ENCODE data around the gene LAG3.

LAG3 gene

DNA sequence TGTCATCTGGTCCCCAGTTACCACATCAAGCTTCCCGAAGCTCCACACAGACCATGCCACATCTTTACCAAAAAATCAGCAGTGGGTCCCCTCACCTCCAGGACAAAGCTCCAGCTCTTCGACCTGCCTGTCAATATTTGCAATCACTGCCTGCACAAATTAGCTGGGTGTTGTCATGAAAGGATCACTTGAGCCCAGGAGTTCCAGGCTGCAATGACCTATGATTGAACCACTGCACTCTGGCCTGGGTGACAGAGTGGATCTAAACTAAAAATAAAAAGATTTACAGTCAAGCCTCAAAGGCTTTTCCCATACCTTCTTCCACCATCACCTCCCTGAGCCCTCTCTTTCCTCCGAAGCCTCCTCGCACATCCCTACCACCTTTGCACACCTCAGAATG lies 24.3 kb downstream of the LAG3 start:
- H3K4me3 Mint-ChIP-seq: no peak overlapping the region
- peaks cover 58% of the 10 kb centered on the region for H3K36me3 Mint-ChIP-seq
- peaks cover 61% of the 10 kb centered on the region for H3K4me1 Mint-ChIP-seq
- H3K27me3 Mint-ChIP-seq: no peaks in the 10 kb centered on the region
- peak overlapping the region; percentile 37 for H3K27ac Mint-ChIP-seq
- DNase-seq: no peak
- no peaks in the 10 kb centered on the region for H3K9me3 Mint-ChIP-seq
- CTCF ChIA-PET: interaction anchor here (1.9 kb wide), 1 partner anchor 43 kb away, joined by 10 read pairs; the partner anchor contains the start of gene MLF2

DNA sequence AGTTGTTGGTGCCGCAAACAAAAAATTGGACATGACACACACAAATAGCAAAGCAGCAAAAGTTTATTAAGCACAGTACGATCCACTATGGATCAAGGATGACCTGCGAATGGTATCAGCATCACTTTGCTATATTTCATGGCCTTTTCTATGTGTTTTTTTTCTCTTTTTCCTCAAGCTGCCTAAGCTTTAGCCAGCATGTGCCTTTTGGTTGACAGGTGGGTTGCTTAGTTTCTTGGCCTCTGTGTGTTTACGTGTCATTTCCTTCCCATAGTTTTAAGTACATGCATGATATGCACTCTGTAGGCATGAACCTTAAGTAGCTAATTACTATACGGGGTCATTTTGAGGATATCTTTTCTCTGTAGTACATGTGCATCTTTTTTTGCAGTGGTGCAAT lies 26.8 kb downstream of the LAG3 start:
- Mint-ChIP-seq H3K27ac (no peak overlapping the region), H3K9me3 (no peaks in the 10 kb centered on the region), H3K4me1 (peaks cover 36% of the 10 kb centered on the region), H3K4me3 (no peak overlapping the region), H3K36me3 (peaks cover 60% of the 10 kb centered on the region), H3K27me3 (no peaks in the 10 kb centered on the region)
- CTCF ChIA-PET: no interaction called here
- no peak for DNase-seq

DNA sequence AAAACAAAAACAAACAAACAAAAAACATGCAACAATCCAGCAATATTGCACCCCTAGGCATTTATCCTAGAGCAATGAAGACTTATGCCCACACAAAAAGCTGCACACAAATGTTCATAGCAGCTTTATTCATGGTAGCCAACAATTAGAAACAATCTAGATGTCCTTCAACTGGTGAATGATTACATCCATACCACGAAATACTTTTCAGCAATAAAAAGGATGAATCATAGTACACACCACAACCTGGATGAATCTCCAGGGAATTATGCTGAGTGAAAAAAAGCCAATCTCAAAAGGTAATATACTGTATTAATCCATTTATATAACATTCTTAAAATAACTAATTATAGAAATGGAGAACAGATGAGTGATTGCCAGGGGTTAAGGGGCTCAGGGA lies 34.9 kb downstream of the LAG3 start:
- CTCF ChIA-PET: interaction anchor here (1.8 kb wide), 1 partner anchor 18 kb away, joined by 4 read pairs; no protein-coding TSS in a partner anchor
- H3K4me1 Mint-ChIP-seq: peaks cover 12% of the 10 kb centered on the region
- no peak overlapping the region for H3K4me3 Mint-ChIP-seq
- peaks cover 43% of the 10 kb centered on the region for H3K36me3 Mint-ChIP-seq
- H3K27ac Mint-ChIP-seq: peak overlapping the region; percentile 24
- no peak for DNase-seq
- H3K9me3 Mint-ChIP-seq: no peaks in the 10 kb centered on the region
- H3K27me3 Mint-ChIP-seq: no peaks in the 10 kb centered on the region

DNA sequence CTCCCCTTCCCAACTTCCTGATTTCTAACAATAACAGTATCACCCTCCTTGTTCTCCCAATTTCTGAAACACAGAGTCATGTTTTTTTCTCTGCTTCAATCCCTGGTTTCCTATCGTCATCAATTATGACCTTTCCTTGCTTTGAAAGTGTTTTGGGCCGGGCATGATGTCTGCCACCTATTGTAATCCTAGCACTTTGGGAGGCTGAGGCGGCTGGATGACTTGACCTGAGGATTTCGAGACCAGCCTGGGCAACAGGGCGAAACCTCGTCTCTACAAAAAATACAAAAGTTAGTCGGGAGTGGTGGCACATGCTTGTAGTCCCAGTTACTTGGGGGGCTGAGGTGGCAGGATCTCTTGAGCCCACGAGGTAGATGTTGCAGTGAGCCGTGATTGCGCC lies 36.7 kb downstream of the LAG3 start:
- no peak for DNase-seq
- CTCF ChIA-PET: no interaction called here
- Mint-ChIP-seq H3K9me3 (no peaks in the 10 kb centered on the region), H3K27ac (no peak overlapping the region), H3K27me3 (no peaks in the 10 kb centered on the region), H3K36me3 (peaks cover 35% of the 10 kb centered on the region), H3K4me1 (peaks cover 12% of the 10 kb centered on the region), H3K4me3 (no peak overlapping the region)

DNA sequence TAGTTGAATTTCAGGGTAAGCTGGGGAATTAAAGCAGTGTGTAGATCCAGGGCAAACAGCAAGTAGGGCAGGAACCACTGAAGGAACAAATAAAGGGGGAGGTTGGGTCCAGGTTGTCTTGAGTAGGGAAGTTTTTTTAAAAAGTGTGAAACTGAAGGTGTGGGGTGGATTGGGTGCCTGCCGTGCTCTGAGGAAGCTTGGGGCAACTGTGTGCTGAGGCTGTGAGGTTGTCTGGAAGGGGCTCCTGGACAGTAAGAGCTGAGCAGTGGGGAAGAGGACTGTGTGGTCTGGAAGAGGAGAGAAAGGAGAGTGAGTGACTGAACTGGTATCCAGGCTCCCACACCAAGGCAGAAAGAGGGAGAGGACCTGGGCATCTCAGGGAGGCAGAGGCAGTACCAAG lies 38.4 kb downstream of the LAG3 start:
- Mint-ChIP-seq H3K27ac (peak overlapping the region; percentile 43), H3K36me3 (peaks cover 39% of the 10 kb centered on the region), H3K9me3 (no peaks in the 10 kb centered on the region), H3K4me1 (peaks cover 12% of the 10 kb centered on the region), H3K27me3 (no peaks in the 10 kb centered on the region), H3K4me3 (no peak overlapping the region)
- DNase-seq: no peak
- CTCF ChIA-PET: interaction anchor here (1.5 kb wide), 1 partner anchor 45 kb away, joined by 4 read pairs; the partner anchor contains the start of gene PTMS

DNA sequence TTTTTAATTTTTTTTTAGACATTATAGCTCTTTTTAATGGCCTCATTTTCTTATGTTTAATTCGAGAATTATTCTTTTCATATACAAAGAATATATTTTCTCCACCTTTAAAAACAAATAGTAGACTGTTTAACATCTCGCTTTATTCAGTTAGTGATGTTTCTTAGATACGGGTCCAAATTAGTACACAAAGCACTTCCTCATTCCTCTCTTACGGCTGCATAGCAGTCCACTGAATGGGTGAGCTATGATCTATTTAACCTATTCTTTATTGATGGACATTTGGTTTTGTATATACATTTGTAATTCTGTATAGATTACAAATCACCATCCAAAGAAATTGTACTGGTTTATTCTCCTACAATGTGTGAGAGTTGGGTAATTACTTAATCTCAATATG lies 41.0 kb downstream of the LAG3 start:
- CTCF ChIA-PET: interaction anchor here (1.3 to 3.5 kb wide), 2 partner anchors 12 to 59 kb away, joined by 3 to 14 read pairs; partner anchors contain the start of gene MLF2
- no peak for DNase-seq
- H3K27ac Mint-ChIP-seq: no peak overlapping the region
- peaks cover 48% of the 10 kb centered on the region for H3K36me3 Mint-ChIP-seq
- no peaks in the 10 kb centered on the region for H3K9me3 Mint-ChIP-seq
- H3K4me1 Mint-ChIP-seq: peaks cover 12% of the 10 kb centered on the region
- H3K27me3 Mint-ChIP-seq: no peaks in the 10 kb centered on the region
- H3K4me3 Mint-ChIP-seq: no peak overlapping the region

DNA sequence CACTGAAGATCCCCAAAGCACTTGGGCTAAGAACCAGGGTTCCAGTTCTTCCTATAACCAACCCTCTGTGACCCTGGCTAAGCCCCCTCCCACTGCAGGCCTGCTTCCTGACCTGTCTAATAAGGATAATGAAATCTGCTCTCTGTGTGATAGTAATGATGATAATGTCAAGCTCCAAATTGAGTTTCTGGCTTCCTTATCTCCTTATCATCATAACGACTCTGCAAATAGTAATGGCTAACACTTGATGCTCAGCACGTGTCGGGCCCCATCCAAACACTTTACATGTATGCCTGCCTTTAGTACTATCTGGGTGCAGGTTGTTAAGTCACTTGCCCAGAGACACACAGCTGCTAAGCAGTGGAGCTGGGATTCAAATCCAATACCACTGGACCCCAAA lies 44.3 kb downstream of the LAG3 start:
- peaks cover 43% of the 10 kb centered on the region for H3K36me3 Mint-ChIP-seq
- CTCF ChIA-PET: interaction anchor here (1.9 kb wide), 1 partner anchor 9 kb away, joined by 5 read pairs; no protein-coding TSS in a partner anchor
- no peak overlapping the region for H3K27ac Mint-ChIP-seq
- no peak overlapping the region for H3K4me3 Mint-ChIP-seq
- peaks cover 10% of the 10 kb centered on the region for H3K4me1 Mint-ChIP-seq
- H3K9me3 Mint-ChIP-seq: no peaks in the 10 kb centered on the region
- no peak for DNase-seq
- H3K27me3 Mint-ChIP-seq: peaks cover 10% of the 10 kb centered on the region

DNA sequence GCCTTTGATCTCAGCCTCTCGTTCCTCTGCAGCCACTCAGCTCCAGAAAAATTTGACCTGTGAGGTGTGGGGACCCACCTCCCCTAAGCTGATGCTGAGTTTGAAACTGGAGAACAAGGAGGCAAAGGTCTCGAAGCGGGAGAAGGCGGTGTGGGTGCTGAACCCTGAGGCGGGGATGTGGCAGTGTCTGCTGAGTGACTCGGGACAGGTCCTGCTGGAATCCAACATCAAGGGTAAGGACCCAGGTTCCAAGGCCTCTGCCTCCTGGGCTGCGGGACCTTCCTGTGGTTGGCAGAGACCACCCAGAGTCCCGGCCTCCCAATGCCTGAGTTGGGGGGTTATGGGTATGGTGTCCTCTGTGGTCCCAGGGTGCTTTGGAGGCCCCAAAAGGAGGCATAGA lies 44.8 kb downstream of the LAG3 start:
- no peak for DNase-seq
- no peaks in the 10 kb centered on the region for H3K9me3 Mint-ChIP-seq
- H3K4me1 Mint-ChIP-seq: peaks cover 14% of the 10 kb centered on the region
- peaks cover 43% of the 10 kb centered on the region for H3K36me3 Mint-ChIP-seq
- peaks cover 15% of the 10 kb centered on the region for H3K27me3 Mint-ChIP-seq
- no peak overlapping the region for H3K4me3 Mint-ChIP-seq
- CTCF ChIA-PET: interaction anchor here (1.9 kb wide), 1 partner anchor 8 kb away, joined by 5 read pairs; no protein-coding TSS in a partner anchor
- no peak overlapping the region for H3K27ac Mint-ChIP-seq

DNA sequence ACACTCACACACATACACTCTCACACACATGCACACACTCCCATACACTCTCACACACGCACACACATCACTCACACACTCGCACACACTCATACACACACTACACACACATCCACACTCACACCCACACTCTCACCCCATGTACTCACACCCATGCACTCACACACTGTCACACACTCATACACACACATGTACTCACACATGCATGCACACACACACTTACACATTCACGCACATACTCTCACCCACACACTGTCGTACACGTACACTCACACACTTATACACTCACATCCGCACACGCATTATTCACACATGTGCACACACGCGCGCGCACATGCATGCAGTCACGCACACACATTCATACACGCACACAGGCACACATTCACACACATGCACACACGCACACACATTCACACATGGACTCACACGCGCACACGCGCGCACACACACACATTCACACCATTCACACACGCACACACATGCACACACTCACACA lies 45.4 kb downstream of the LAG3 start:
- no peak overlapping the region for H3K4me3 Mint-ChIP-seq
- peaks cover 15% of the 10 kb centered on the region for H3K4me1 Mint-ChIP-seq
- no peak overlapping the region for H3K27ac Mint-ChIP-seq
- peaks cover 21% of the 10 kb centered on the region for H3K27me3 Mint-ChIP-seq
- peaks cover 43% of the 10 kb centered on the region for H3K36me3 Mint-ChIP-seq
- CTCF ChIA-PET: interaction anchor here (1.9 kb wide), 1 partner anchor 8 kb away, joined by 5 read pairs; no protein-coding TSS in a partner anchor
- no peaks in the 10 kb centered on the region for H3K9me3 Mint-ChIP-seq
- DNase-seq: no peak

DNA sequence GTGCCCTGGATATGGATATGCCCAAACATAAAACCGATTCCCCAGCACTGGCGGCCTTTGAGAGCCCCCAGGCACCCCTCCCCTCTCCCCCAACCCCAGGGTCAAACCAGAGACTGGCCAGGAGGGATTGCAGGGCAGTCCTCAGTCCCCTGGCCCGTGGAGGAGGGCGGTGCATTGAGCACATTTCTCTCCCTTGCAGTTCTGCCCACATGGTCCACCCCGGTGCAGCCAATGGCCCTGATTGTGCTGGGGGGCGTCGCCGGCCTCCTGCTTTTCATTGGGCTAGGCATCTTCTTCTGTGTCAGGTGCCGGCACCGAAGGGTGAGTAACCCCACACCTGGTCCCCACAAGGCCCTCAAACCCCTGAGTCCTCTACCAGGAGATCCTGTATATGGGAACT lies 45.9 kb downstream of the LAG3 start:
- peaks cover 15% of the 10 kb centered on the region for H3K4me1 Mint-ChIP-seq
- H3K9me3 Mint-ChIP-seq: no peaks in the 10 kb centered on the region
- peaks cover 26% of the 10 kb centered on the region for H3K27me3 Mint-ChIP-seq
- DNase-seq: no peak
- H3K36me3 Mint-ChIP-seq: peaks cover 43% of the 10 kb centered on the region
- H3K4me3 Mint-ChIP-seq: no peak overlapping the region
- H3K27ac Mint-ChIP-seq: no peak overlapping the region
- CTCF ChIA-PET: no interaction called here

DNA sequence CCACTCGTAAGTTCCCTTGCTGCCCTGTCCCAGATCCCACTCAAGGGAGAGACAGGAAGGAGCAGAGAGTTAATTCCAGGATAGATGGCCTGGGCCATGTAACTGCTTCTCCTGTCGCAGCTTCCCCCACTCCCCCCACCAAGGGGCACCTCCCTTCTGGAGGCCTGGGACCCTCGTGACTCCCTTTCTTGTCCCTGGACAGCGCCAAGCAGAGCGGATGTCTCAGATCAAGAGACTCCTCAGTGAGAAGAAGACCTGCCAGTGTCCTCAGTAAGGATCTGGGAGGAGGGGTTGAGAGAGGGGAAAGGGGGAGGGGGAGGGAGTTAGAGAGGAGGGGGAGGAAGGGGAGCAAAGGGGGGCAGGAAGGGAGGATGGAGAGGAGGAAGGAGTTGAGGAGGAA lies 46.3 kb downstream of the LAG3 start:
- Mint-ChIP-seq H3K4me3 (no peak overlapping the region), H3K36me3 (peaks cover 42% of the 10 kb centered on the region), H3K27me3 (peaks cover 30% of the 10 kb centered on the region), H3K4me1 (peaks cover 15% of the 10 kb centered on the region), H3K9me3 (no peaks in the 10 kb centered on the region), H3K27ac (no peak overlapping the region)
- no peak for DNase-seq
- CTCF ChIA-PET: no interaction called here

DNA sequence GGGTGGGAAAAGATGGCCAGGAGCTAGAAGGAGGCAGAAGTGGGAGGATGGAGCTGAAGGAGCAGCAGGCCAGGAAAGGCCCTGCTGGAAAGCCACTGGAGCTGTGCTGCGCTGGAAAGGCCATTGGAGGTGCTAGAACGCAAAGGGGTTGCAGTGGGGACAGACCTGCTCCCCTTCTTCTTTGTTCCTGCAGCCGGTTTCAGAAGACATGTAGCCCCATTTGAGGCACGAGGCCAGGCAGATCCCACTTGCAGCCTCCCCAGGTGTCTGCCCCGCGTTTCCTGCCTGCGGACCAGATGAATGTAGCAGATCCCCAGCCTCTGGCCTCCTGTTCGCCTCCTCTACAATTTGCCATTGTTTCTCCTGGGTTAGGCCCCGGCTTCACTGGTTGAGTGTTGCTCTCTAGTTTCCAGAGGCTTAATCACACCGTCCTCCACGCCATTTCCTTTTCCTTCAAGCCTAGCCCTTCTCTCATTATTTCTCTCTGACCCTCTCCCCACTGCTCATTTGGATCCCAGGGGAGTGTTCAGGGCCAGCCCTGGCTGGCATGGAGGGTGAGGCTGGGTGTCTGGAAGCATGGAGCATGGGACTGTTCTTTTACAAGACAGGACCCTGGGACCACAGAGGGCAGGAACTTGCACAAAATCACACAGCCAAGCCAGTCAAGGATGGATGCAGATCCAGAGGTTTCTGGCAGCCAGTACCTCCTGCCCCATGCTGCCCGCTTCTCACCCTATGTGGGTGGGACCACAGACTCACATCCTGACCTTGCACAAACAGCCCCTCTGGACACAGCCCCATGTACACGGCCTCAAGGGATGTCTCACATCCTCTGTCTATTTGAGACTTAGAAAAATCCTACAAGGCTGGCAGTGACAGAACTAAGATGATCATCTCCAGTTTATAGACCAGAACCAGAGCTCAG lies 47.0 kb downstream of the LAG3 start:
- no peak for DNase-seq
- CTCF ChIA-PET: interaction anchor here (7.8 kb wide), 1 partner anchor 65 kb away, joined by 91 read pairs; the partner anchor contains the start of gene MLF2
- Mint-ChIP-seq H3K27ac (peak overlapping the region; percentile 39), H3K27me3 (peaks cover 38% of the 10 kb centered on the region), H3K4me3 (no peak overlapping the region), H3K4me1 (peaks cover 15% of the 10 kb centered on the region), H3K9me3 (no peaks in the 10 kb centered on the region), H3K36me3 (peaks cover 39% of the 10 kb centered on the region)

DNA sequence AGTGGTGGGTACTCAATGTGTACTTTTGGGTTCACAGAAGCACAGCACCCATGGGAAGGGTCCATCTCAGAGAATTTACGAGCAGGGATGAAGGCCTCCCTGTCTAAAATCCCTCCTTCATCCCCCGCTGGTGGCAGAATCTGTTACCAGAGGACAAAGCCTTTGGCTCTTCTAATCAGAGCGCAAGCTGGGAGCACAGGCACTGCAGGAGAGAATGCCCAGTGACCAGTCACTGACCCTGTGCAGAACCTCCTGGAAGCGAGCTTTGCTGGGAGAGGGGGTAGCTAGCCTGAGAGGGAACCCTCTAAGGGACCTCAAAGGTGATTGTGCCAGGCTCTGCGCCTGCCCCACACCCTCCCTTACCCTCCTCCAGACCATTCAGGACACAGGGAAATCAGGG lies 47.8 kb downstream of the LAG3 start:
- peaks cover 46% of the 10 kb centered on the region for H3K27me3 Mint-ChIP-seq
- H3K36me3 Mint-ChIP-seq: peaks cover 34% of the 10 kb centered on the region
- DNase-seq: no peak
- no peaks in the 10 kb centered on the region for H3K9me3 Mint-ChIP-seq
- CTCF ChIA-PET: interaction anchor here (1.5 to 7.8 kb wide), 2 partner anchors 28 to 66 kb away, joined by 4 to 91 read pairs; partner anchors contain the start of gene MLF2
- H3K4me3 Mint-ChIP-seq: no peak overlapping the region
- H3K27ac Mint-ChIP-seq: no peak overlapping the region
- peaks cover 15% of the 10 kb centered on the region for H3K4me1 Mint-ChIP-seq

DNA sequence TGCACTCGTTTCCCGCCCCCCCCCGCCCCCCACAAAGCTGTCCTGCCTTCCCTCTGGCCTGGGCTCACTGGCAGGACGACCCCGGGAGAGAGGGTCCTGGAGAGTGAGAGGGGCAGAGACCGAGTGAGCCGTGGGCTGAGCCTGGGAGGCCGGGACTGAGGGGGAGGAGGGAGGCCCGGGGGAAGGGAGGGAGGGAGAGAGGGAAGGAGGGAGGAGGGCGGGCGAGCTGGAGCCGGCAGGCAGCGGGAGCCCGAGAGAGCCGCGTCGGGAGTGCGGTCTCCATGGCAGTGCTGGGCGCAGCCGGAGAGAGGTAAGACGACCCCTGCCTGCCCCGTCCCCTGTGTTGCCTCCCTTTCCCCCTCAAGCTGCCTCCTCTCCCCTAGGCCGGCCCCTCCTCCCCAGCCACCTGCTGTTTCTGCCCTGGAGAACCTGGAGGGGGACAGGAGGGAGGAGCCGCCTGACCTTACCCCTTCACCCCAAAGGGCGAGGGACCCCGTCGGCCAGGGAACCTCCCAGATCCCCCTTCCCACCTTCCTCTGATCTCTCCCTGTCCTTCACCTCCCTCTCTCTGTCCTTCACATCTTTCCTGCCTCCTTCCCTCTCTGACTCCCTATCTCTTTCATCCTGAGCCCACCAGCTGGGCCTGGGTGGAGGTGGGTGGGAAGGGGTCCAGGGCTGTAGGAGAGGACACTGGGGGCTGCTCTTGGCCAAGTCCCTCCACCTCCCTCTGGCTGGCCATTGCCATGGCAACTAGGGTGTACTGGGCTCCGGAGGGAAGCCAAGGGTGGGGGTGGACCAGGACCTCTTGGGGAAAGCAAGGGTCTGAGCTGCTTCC lies 49.5 kb downstream of the LAG3 start, which contains the start of gene GPR162:
Gene GPR162, plus strand, starts transcription at position 231 of the 835 bp plus-strand sequence. CDS start 2,078 bp downstream, outside the sequence.
- H3K9me3 Mint-ChIP-seq: no peaks in the 10 kb centered on the region
- peaks cover 62% of the 10 kb centered on the region for H3K27me3 Mint-ChIP-seq
- CTCF ChIA-PET: interaction anchor here (1.0 to 7.8 kb wide), 4 partner anchors 29 to 68 kb away, joined by 3 to 91 read pairs (median 4); partner anchors contain the start of gene MLF2
- H3K36me3 Mint-ChIP-seq: peaks cover 21% of the 10 kb centered on the region
- peaks cover 22% of the 10 kb centered on the region for H3K4me1 Mint-ChIP-seq
- peak within 1 kb of the TSS; percentile 20 for H3K27ac Mint-ChIP-seq
- DNase-seq: peak; percentile 45
- H3K4me3 Mint-ChIP-seq: peak within 1 kb of the TSS; percentile 67

Data from activated naive CD4-positive, alpha-beta T cell treated with anti-CD3 and anti-CD28 coated beads, Interleukin-2, amount 10 ng/mL, durations not matched to agents 7 days and 5 days (primary cell).